T47D (cell line): ENCODE data around the gene USP14.
"Not testable (repeated sequence)": the region's sequence is repeated elsewhere in the genome, so short reads cannot be mapped to it uniquely, and the experiment has no call there.

Experiments used
- DNase-seq, 2 experiments: peaks; one replicate each; pipeline versions ENCODE4 v3.0.0 to v3.0.0-alpha.2; 2011 to 2012; ENCODE audit warnings: low read depth in 1 of 2, low spot score in 1 of 2
- JUND ChIP-seq: IDR thresholded peaks from 2 replicates; pipeline ENCODE4 v1.6.1; 2012; ENCODE audit warnings: low read depth
- in situ Hi-C: cut with HindIII; loops from 2 replicates; pipeline ENCODE4 v1.10.0; 2016; ENCODE audit warnings: low sequenced_read_pairs, low pct_unique_long_range_greater_than_20kb

USP14 gene

DNA sequence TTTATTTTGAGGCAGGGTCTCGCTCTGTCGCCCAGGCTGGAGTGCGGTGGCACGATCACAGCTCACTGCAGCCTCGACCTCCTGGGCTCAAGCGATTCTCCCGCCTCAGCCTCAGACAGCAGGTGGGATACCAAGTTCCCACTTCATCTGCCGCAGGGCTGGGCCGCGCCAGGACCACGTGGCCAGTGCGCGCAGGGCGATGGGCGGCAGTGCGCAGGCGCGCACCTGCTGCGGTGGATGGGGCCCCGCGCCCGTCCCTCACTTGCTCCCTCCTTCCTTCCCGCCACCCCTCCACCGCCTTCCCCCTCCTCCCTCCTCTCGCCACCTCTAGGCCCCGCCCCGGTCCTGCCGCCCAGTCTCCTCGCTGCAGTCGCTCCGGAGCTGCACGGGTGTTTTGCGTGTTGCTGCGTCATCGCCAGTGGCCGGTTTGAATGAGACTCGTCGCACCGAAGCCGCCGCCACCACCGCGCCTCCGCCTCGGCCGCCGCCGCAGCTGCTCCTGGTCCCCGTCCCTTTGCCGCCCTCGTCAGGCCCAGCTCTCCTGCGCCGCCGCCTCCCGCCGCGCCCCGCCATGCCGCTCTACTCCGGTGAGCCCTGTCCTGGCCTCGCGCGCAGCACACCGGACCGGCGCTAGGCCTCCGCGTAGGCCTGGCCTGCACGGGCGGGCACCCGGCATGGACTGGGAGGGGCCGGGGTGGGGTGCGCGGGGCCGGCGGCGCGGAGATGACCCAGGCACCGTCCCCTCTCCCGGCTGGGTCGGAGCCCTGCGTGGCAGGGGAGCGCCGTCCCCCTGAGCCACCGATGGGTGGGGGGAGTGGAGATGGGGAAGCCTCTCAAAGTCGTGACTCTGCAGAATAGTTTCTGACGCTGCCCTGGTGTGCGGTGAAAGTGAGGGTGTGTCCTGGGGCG, at the start of gene USP14:
USP14 (plus strand) TSS at position 430 of the 909 bp plus-strand sequence; CDS start at position 572, 142 bp downstream.
- in situ Hi-C loops, result no loop called here
- peak; percentile 89 to 97 for DNase-seq
- TF ChIP-seq JUND, result no peak

DNA sequence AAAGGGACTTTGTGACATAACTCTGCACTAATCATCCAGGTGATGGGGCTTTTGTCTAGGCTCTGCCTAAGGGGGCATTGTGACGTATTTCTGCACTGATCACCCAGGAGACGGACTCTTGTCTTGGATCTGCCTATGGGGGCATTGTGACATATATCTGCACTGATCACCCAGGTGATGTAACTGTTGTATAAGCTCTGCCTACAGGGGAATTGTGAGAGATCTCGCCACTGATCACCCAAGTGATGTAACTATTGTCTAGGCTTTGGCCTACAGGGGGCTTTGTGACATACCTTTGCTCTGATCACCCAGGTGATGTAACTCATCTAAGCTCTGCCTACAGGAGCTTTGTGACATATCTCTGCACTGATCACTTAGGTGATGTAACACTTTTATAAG, 49.7 kb upstream of the USP14 start:
- in situ Hi-C loops, DNase-seq: not testable (repeated sequence)

DNA sequence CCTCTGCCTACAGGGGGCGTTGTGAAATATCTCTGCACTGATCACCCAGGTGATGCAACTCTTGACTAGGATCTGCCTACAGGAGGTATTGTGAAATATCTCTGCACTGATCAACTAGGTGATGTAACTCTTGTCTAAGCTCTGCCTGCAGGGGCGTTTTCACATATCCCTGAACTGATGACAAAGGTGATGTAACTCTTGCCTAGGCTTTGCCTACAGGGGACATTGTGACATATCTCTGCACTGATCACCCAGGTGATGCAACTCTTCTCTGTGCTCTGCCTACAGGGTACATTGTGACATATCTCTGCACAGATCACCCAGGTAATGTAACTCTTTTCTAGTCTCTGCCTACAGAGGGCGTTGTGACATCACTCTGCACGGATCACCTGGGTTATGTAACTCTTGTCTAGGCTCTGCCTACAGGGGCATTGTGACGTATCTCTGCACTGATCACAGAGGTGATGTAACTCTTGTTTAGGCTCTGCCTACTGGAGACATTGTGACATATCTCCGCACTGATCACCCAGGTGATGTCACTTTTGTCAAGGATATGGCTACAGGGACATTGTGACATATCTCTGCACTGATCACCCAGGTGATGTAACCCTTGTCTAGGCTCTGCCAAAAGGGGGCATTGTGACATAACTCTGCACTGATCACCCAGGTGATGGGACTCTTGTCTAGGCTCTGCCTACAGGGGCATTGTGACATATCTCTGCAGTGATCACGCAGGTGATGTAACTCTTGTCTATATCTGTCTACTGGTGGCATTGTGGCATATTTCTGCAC, 49.0 kb upstream of the USP14 start:
- in situ Hi-C loops, result not testable (repeated sequence)
- DNase-seq, result peak in 1 of 2 experiments; percentile 52

DNA sequence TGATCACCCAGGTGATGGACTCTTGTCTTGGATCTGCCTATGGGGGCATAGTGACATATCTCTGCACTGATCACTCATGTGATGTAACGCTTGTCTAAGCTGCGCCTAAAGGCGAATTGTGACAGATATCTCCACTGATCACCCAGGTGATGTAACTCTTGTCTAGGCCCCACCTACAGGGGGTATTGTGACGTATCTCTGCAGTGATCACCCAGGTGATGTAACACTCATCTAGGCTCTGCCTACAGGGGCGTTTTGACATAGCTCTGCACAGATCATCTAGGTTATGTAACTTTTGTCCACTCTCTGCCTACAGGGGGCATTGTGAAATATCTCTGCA, 48.5 kb upstream of the USP14 start:
- in situ Hi-C loops, DNase-seq: not testable (repeated sequence)

DNA sequence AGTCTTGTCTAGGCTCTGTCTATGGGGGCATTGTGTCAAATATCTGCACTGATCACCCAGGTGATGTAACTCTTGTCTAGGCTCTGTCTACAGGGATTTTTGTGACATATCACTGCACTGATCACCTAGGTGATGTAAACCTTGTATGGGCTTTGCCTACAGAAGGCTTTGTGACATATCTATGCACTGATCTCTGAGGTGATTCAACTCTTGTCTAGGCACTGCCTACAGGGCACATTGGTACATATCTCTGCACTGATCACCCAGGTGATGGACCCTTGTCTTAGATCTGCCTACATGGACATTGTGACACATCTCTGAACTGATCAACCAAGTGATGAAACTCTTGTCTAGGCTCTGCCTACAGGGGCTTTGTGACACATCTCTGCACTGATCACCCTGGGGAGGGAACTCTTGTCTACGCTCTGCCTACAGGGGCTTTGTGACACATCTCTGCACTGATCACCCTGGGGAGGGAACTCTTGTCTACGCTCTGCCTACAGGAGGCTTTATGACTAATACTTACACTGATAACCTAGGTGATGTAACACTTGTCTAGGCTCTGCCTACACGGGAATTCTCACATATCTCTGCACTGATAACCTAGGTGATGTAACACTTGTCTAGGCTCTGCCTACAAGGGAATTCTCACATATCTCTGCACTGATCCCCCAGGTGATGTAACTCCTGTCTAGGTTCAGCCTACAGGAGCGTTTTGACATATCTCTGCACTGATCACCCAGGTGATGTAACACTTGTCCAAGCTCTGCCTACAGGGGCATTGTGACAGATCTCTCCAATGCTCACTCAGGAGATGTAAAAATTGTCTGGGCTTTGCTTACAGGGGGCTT, 47.8 kb upstream of the USP14 start:
- DNase-seq, in situ Hi-C loops: not testable (repeated sequence)

DNA sequence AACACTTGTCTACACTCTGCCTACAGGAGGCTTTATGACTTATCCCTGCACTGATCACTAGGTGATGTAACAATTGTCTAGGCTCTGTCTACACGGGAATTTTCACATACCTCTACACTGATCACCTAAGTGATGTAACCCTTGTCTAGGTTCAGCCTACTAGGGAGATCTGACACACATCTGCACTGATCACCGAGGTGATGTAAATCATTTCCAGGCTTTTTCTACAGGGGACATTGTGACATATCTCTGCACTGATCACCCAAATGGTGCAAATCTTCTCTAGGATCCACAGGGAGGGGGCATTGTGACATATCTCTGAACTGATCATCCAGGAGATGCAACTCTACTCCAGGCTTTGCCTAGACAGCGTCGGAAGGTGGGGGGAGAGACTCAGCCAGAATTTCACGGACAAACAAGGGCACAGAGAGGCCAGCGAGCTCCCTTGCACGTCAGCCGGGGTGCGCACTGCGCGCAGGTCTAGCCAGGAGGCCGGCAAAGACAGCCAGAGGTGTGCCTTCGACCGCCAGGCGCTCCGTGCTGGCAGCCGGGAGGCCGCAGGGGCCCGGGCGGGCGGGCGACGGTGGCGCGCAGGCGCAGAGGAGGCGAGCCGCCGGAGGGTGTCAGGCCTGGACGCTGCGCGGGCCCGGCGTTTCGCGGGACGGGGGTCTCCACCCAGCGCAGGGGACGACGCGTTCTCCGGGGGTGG, 46.9 kb upstream of the USP14 start:
- DNase-seq, result peak; percentile 27 to 78
- no peak for TF ChIP-seq JUND

DNA sequence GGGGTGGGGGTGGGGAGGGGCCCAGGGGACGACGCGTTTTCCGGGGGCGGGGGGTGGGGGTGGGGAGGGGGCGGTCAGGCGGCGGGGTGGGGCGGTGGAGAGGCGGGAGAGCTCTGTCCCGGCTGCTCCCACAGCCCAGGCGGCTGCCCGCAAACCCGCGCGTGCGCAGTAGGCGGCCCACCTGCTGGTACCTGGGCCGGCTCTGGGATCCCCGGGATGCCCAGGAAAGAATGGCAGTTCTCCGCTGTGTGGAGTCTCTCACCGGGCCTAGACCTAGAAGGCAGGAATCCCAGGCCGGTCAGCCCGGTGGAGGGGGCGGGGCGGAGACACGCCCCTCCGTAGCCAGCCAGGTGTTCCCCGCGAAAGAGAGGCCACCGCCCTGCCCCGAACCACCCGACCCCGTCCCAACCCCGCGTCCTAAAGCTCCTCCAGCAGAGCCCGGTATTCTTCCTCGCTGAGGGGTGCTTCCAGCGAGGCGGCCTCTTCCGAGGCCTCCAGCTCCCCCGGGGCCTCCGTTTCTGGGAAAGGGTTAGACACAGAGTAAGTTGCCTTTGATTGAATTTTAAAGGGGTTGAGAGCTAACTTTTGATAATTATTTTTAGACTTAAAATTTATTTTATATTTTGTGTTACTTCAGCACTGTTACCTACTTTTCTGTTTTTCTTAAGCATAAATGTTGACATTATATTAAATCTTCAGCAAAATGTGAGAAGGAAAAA, 46.2 kb upstream of the USP14 start:
- DNase-seq, in situ Hi-C loops: not testable (repeated sequence)

More for the DNA sequence above, 46.9 kb upstream of the USP14 start:
- in situ Hi-C loops, result no loop called here

DNA sequence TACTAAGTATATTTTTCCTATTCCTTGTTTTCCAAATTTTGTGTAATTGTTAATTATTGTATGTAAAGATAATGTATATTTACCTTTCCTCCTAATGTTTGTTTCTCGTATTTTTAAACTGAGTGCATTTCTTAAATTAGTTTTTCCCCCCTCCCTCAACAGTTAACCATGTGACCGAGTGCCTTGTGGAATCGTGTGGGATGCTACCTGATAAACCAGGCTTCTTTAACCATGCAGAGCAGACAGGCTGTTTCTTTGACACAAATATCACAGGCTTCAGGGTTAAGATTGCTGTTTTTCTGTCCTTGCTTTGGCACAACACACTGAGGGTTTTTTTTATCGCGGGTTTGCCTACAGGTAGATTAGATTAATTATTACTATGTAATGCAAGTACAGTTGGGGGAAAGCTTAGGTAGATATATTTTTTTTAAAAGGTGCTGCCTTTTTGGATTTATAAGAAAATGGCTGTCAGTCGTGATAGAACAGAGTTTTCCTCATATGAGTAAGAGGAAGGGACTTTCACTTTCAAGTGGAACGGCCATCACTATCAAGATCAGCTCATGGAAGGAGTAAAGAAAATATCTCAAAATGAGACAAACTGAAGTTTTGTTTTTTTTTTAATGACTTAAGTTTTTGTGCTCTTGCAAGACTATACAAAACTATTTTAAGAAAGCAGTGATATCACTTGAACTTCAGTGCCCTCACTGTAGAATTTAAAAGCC, 37.7 kb upstream of the USP14 start:
- in situ Hi-C loops, DNase-seq: not testable (repeated sequence)

DNA sequence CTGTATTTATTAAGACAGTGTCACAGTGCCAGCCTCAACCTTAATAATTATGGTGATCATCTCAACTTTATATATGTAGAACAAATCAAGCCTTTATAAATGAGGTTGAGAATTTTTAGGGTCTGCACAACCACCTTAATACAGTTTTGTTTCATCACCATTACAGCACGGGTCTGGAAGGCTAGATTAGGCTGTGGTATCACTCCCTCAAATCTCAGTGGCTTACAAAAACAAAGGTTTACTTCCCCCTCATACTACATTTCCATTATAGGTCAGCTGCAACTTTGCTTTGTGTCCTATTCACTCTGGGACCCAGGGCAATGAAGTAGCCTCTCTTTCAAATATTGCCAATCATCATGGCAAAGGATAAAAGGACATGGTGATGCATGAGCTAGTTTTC, 23.3 kb upstream of the USP14 start:
- no peak for TF ChIP-seq JUND
- in situ Hi-C loops, result no loop called here
- no peak for DNase-seq

DNA sequence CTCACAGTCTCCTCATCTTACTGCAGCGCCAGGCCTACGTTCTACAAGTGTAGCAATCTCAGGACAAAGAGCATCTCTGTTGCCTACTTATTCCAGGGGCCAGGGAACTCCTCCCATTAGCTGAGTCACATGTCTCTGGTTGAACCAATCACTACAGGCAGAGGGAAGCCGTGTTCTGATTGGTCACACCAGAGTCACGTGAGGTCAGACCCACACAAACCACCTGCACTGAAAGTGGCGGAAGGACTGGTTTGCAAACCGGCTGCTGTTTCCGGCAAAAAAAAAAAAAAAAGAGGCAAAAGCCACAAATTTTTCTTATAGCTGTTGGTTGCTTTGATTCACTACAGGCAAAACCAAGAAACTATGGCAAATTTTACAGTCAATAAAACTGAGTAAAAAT, 21.9 kb upstream of the USP14 start:
- DNase-seq, result peak in 1 of 2 experiments; percentile 47
- in situ Hi-C loops, result no loop called here
- no peak for TF ChIP-seq JUND

DNA sequence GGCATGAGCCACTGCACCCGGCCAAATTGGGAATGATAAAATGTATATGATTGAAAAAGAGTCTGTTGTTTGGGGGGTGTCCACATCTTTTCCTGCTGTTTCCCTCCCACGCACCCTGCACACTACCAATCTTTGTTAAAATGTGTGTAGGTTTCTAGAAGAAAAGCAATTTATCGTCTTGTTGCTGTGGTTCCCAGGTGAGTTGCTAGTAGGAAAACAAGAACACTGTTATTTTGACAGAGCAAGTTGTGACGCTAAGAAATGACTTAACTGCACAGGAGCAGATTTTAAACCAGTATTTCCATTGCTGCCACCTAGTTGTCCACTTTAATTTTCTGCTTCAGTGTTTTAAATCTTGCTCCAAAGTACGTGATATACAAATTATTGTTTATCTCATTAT, 21.0 kb upstream of the USP14 start:
- no peak for TF ChIP-seq JUND
- in situ Hi-C loops, result no loop called here
- no peak for DNase-seq
